Measurements from ENCODE around the gene PTBP3. TPM values are rescaled to one million over a fixed set of nuclear protein-coding genes. Genes with fewer than 3 reads are reported as not detected.

PTBP3 gene
- total and polyA plus RNA-seq, 2 of the 13 experiments (the other 11 are each of a cell fraction or from before 2014, with no cell fraction given), result 52.8 to 61.1 TPM

- in situ Hi-C loops (cut with HindIII; ENCODE audit: extremely low pct_ligation_motif_present, low pct_unique_long_range_greater_than_20kb), result no loop called here
- TF ChIP-seq CBFB (CRISPR knock-in tag; IDR thresholded peaks at IDR 0.05) (no peak), ZNF333 (CRISPR knock-in tag; IDR thresholded peaks at IDR 0.05; ENCODE audit: borderline replicate concordance) (no peak; the same call in 1 of the 2 replicates), ZKSCAN1 (IDR thresholded peaks at IDR 0.05; ENCODE audit: low read length) (no peak), ZNF501 (CRISPR knock-in tag; IDR thresholded peaks at IDR 0.05) (0 out of 2 replicates have a peak, but pooled peaks have one; percentile 67), ZNF841 (CRISPR knock-in tag; IDR thresholded peaks at IDR 0.05; ENCODE audit: borderline replicate concordance) (no peak), NFATC3 (CRISPR knock-in tag; IDR thresholded peaks at IDR 0.05) (no peak), ZNF878 (CRISPR knock-in tag; IDR thresholded peaks at IDR 0.05) (no peak), KDM6A (CRISPR knock-in tag; IDR thresholded peaks at IDR 0.05; ENCODE audit: low read depth) (no peak), ZFP91 (CRISPR knock-in tag; IDR thresholded peaks at IDR 0.05; ENCODE audit: borderline replicate concordance) (no peak), ZNF574 (CRISPR knock-in tag; IDR thresholded peaks at IDR 0.05) (0 out of 2 replicates have a peak, but pooled peaks have one; percentile 34), MAF1 (CRISPR knock-in tag; IDR thresholded peaks at IDR 0.05; ENCODE audit: borderline replicate concordance) (no peak), SPEN (CRISPR knock-in tag; IDR thresholded peaks at IDR 0.05; ENCODE audit: low read depth) (peak; percentile 6; the same call in 1 of the 2 replicates), KLF12 (CRISPR knock-in tag; IDR thresholded peaks at IDR 0.05; ENCODE audit: borderline replicate concordance) (no peak), PREB (CRISPR knock-in tag; IDR thresholded peaks at IDR 0.05) (no peak), GTF2F1 (IDR thresholded peaks at IDR 0.05; ENCODE audit: low read length) (no peak), MIER2 (CRISPR knock-in tag; IDR thresholded peaks at IDR 0.05) (no peak), NFIB (CRISPR knock-in tag; IDR thresholded peaks at IDR 0.05; ENCODE audit: borderline replicate concordance) (no peak), NR0B2 (CRISPR knock-in tag; IDR thresholded peaks at IDR 0.05) (no peak)
Measured at GRCh38 chr9:112174965-112175795, 158.2 kb downstream of the PTBP3 start, which contains the start of gene SUSD1. Gene SUSD1 (minus strand): TSS chr9:112175297. CDS start chr9:112175235, 62 bp downstream.

More at GRCh38 chr9:112174965-112175795, 158.2 kb downstream of the PTBP3 start, which contains the start of gene SUSD1:
- CTCF ChIA-PET (ENCODE audit: low intra/inter-chr PET ratio, low total read pairs), result no interaction called here
- H3K4me1 ChIP-seq (ENCODE audit: insufficient read depth, low read length), result peaks cover 88% of the 10 kb centered on the region
- H3K27ac ChIP-seq (ENCODE audit: extremely low read length, insufficient read depth, low read length), result peak within 1 kb of the TSS; percentile 72
- no TSS peak for BruUV-seq (replicated peaks)
- H3K4me3 ChIP-seq (replicated peaks in 1 of 3; ENCODE audit: insufficient read depth in 1 of 3, low read depth in 2 of 3, low read length in 3 of 3), result peak within 1 kb of the TSS; percentile 62 to 91 (median 89)
- no peak for FAIRE-seq
- POLR2A ChIA-PET, result interaction anchor here (0.7 to 3.0 kb wide), 6 partner anchors 10 to 205 kb away, joined by 3 to 13 read pairs (median 6); partner anchors contain the start of genes HSDL2 and PTBP3
- H3K36me3 ChIP-seq (replicated peaks in 1 of 2; ENCODE audit: control insufficient read depth in 1 of 2, insufficient read depth in 2 of 2, low read length in 2 of 2), result 0 out of 5 replicates have a peak, but pooled peaks cover 0 to 6% of the 10 kb centered on the region in 2 experiments
- DNase-seq (ENCODE audit: low spot score), result peak; percentile 31
- H4K20me1 ChIP-seq (ENCODE audit: insufficient read depth, low read length), result no peaks in the 10 kb centered on the region
- under 1% methylated on average over 18 of the region's 88 CpGs for WGBS (ENCODE audit: low lambda C conversion rate)
- peak within 1 kb of the TSS; percentile 80 for H3K9ac ChIP-seq (ENCODE audit: insufficient read depth, low read depth, low read length)
- H3K27me3 ChIP-seq (ENCODE audit: control insufficient read depth in 1 of 2, insufficient read depth in 2 of 2, low read length in 2 of 2), result no peaks in the 10 kb centered on the region; a peak in 1 of 5 replicates
- intact Hi-C loops (cut with micrococcal nuclease; ENCODE audit: unreplicated experiment), result loop anchor here (5.0 kb wide), 3 partner anchors 57 to 157 kb away; partner anchors contain the start of gene PTBP3
- no peak within 1 kb of the TSS for H2AFZ ChIP-seq (ENCODE audit: low read length)
- H3K79me2 ChIP-seq (ENCODE audit: insufficient read depth, low read length), result peaks cover 37% of the 10 kb centered on the region
- ATAC-seq, result peak; percentile 68
- peak within 1 kb of the TSS; percentile 85 for H3K4me2 ChIP-seq (ENCODE audit: low read depth, low read length)
- no peaks in the 10 kb centered on the region for H3K9me3 ChIP-seq (ENCODE audit: low read length)
